GM03348 (cell line): ENCODE results near the gene HOXB1.

ENCODE experiments used
- DNase-seq: peaks from one replicate; pipeline ENCODE4 v3.0.0; 2012; ENCODE audit warnings: low spot score

HOXB1 gene

DNA sequence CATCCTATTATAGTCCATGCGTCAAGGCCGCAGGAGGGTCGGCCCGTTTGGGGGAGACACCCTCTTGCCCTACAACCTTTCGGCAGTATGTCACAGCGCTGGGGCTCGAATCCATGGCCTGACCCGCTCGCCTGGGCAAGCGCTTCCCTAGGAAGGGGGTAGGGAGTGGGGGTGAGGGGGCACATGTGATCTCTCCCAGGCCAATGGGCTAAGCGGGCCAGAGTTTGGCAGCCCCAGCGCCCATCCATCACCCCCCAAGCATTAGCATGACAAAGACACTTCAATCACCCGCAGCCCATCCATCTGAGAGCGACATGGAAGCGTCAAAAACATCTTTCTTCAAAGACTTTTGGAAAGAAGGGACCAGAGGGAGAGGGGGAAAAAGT is at the start of gene HOXB1:
Gene HOXB1 (minus strand): TSS at position 125 of the 386 bp plus-strand sequence. CDS start 107 bp downstream, at position 18.
- DNase-seq, result no peak

DNA sequence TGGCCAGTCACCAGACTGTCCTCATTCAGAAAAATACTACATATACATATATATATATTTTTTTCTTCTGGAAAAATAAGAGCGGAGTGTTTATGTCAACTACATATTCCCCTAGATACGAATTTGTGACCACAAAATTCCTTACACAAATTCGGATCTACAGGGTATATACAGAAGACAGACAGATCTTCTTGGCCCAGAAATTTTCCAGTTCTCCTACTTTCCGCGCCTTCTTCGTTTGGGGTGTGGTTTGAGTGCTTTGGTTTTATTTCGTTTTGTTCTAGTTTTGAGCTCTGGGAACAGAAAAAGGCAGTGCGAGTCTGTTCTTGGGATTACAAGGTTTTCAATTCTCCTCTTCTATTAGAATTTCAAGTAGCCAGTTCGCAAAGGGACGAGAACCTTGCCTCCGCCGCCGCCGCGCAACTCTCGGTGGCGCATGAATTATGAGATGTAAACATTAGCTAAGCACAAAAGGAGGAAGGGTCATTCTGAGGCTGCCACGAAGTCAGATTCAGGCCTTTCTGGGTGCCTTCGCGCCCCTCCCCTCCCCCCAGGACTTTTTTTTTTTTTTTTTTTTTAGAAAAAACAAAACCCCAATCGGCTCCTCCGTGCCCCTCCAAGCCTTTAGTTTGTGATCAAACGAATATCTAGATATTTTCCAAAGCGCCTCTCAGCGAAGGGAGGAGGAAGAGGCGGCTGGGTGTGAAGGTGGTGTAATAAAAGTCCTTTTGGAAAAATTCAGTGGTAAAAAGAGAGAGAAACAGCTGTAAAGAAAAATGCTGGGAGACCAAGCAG is 49.1 kb upstream of the HOXB1 start:
- DNase-seq, result no peak

DNA sequence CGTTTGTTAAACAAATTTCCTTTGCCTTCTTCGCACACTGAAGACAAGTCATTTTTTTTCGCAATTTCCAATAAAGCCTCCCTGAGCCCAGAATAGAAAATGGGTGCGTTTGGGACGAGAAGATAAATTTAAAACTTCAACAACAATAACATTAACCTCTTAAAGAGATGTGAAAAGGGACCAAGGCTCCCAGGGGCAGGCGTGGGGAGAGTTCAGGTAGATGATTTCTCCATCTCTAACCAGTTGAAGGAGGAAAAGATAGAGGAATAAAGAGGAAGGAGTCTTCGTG is 48.6 kb upstream of the HOXB1 start:
- DNase-seq, result no peak

DNA sequence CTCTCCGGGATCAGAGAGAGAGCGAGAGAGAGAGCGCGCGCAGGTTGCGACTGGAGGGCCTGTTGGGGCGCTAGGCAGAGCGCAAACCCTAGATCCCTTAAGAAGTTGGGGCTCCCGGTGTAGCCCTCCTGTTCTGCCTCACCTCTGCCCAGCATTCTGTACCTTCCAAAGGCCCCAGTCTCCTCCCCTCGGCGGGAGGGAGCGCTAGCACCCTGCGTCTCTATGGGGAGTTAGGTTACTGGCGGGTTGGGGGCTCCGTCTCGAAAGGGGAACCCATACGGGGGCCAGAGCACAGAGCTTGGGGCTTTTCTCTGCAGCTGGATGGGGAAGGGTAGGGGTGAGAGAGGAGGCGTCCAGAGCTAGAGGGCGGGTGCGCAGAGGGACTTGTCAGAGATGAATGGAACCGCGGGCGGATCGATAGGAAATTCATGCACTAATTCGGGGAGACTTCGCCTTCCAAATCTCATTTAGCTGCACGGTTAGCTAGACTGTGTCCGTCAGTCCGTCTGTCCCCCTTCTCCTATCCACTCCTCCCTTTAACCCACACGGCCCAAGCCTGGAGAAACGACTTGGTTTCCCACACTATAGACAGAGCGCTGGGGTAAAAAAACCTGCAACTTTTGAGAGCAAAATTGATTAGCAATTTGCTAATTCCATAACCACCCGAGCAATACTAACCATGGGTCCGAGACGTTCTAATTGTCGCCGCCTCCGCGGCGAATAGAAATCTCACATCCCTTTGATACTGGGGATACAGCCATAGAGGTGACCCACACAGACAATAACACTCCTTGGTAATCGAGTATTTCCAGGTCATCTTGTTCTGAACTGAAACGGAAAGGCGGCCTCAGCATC is 48.0 kb upstream of the HOXB1 start:
- DNase-seq, result no peak

DNA sequence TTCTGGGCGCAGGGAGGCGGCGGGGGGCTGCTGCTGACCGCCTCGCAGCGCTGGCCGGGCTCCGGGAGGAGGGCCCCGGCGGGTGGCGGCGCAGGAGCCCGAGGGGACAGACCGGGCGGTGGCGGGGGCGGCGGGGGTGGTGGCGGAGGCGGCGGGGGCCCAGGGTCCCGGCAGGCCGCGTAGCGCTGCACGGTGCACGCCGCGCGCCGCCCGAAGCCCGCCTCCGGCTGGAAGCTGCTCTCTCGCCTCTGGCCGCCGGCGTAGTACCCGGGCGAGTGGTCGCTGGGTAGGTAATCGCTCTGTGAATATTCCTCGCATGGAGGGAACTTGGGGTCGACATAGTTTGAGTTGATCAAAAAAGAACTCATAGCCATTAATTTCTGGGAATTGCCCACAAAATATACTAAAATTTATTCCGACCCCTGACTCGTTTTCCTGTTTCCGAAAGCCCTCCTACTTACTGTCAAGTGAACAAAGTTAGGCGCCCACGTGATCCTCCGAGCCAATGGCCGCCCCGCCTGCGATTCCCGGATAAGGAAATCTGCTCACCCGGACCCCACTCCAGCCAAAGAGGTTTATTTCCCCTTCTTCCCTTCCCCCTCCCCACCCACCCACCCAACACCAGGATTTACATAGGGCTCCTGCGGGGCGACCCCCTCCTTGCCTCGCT is 47.3 kb upstream of the HOXB1 start, which contains the start of gene HOXB4:
Gene HOXB4 (minus strand): TSS at position 405 of the 670 bp plus-strand sequence. CDS start 31 bp downstream, at position 374.
- DNase-seq, result peak; percentile 83

DNA sequence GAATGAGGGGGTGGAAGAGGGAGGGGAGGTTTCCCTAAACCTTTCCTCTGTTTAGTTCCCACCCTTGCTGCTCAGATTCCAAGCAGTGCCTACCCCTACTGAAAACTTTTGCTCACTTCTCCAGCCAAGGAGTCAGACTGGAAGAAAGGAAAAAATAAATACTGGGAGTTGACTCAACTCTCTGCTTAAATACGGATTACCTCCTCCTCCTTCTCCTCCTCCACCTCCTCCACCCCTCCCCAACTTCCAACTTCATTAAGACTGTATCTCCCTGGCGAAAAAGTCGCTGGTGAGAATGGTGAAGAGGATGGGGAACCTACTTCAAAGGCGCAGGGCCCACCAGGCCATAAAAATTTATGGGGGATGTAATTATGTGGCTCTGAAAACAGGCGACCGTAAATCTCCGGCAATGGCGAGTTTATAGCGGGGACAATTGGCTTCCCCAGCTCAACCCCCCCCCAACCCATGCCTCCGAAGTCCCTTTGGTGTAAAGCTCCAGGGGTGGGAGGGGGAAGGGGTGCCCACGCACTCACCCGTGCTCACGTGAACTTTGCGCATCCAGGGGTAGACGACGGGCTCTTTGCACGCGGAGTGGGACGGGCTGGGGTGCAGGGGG is 46.6 kb upstream of the HOXB1 start:
- DNase-seq, result no peak

DNA sequence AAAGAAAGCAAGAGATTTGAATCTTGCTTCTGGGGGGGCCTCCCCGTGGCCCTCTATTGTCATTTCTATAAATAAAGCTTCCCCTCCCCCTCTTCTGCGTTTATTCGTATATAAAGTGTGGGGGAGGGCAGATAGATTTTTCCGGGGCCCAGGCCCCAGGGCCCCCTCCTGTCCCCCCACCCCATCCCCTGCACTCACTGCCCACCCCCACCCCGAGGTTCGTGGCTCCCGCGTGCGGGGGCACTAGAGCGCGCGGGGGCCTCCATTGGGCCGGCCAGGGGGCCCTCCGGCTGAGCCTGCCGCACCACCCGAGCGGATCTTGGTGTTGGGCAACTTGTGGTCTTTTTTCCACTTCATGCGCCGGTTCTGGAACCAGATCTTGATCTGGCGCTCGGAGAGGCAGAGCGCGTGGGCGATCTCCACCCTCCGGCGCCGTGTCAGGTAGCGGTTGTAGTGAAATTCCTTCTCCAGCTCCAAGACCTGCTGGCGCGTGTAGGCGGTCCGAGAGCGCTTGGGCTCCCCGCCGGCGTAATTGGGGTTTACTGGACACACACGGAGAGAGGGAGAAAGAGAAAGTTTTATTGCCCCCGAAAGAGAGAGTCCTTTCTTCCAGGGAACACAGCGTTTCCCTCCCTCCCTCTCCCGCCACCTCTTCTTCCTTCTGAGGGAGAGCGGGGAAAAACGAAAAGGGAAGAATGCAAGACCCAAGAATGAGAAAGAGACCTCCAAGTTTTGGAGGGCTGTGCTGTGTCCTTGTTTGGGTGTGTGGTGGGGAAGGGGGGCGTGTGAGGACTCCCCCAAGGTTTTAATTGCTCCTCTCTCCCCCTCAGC is 45.9 kb upstream of the HOXB1 start:
- DNase-seq, result peak; percentile 67

GRCh38 chr17:48575673-48576478 is 45.1 kb upstream of the HOXB1 start:
- no peak for DNase-seq

DNA sequence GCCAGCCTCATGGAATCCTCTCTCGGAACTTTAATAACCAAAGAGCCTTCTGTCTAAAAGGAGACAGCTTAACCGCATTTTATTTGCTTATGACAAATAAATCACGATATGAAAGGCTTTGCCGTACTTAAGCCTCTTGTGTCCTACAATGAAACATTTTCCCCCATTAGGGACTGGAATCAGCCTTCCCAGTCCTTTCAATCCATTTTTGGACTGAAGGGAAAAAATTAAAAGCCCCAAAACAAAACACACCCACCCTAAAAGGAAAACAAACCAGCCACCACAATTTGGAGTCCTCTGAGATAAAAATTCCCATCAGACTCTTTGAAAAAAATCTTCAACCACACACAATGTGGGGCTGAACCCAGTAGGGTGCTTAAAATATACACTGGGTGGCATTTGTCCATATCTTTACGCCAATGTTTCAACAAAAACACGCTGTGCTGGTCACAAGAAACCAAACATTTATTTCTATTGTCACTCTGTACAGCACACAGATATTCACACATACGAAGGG is 44.3 kb upstream of the HOXB1 start:
- no peak for DNase-seq

DNA sequence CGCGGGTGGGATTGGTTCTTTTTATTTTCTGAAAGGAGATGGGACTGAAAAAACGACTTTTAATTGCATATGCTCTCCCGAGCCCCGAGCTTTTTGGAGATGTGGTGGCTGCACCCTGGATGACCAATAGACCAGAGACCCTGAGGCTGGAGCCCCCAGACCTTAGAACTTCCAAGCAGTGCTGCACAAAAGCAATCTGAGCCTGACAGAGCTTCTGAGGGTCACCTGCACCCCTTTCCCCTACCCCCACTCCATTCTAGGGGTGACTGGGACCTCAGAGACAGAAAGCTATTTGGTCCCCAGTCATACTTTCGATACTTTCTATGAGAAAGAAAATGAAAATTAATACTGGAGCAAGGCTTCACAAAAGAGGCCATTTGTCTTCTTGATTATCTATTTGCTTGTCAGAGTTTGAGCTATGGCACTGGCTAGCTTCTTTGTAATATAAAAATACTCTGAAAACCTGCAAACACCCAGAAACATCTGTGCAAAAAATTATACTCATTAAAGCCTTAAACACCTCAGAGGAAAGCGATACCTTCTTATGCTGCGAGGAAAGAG is 43.8 kb upstream of the HOXB1 start:
- no peak for DNase-seq

DNA sequence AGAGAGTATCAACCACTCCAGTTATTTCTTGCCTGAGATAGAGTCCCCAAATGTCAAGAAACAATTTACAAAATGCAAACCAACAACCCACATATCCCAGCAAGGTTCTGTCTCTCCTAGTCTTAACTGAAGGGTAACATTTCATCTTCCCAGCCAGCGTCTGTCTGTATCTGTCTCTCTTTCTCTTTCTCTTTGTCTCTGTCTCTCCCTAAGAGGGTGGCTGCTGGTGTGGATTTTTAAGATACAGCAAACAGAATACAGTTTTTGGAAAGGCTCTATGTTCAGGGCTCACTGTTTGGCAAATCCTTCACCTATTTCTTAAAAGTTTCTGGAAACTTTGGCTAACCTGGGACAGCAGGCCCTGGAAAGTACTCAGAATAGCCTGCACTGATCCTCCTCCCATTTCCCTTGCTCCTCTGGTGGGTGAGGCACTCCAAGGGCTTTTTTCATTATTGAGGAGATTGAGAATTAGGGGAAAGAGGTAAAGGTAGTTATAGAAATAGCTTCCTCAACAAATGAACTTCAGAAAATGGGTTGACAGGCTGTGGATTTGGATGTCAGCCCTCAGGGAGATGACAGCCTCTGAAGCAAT is 41.1 kb upstream of the HOXB1 start:
- no peak for DNase-seq

- no peak for DNase-seq
These were observed 40.4 kb upstream of the HOXB1 start for GRCh38 chr17:48571024-48571818.

- DNase-seq, result no peak
These were observed 39.7 kb upstream of the HOXB1 start for GRCh38 chr17:48570325-48571023.

DNA sequence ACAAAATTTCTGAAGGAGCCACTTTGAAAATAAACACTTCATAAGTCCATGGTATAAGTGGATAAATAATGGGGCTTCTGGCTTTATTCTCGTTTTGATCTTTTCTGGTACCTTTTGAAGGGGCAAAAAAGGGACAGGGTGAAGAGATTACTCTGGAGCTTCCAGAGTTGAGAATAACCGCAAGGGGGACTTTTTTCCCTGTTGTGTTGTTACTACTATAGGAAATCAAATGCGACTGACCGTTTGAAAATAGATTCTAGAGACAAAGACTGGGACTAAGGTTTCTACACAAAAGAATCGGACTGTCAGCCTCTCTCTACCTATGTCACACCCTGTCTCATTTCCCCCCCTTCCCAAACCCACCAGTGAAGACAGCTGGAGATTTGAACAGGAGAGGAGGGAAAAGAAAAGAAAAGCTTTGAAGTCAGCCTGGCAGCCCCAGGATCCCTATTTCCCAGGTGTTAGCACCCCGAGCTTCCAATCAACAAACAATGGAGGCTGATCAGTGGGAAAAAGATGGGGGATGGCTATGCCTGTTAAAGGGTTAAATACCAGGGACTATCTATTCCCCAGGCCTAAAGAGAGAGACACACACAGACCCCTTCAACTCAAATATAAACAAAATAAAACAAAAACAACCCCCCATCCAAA is 39.0 kb upstream of the HOXB1 start:
- no peak for DNase-seq

DNA sequence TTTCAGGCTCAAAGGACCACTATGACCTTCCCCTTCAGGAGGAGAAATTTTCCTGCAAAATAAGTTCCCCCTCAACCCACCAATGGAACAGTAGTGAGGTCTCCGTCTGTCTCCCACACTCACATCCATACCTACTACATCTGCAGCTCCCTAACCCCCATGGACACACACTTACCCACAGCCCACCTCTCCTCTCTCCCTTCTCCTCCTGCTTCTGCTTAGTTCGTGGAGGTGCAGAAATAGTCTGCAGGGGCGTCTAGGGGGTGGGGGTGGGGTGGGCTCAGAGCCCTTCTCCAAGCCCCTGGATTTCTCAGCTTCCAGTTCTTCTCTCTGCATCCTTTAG is 38.4 kb upstream of the HOXB1 start:
- no peak for DNase-seq

DNA sequence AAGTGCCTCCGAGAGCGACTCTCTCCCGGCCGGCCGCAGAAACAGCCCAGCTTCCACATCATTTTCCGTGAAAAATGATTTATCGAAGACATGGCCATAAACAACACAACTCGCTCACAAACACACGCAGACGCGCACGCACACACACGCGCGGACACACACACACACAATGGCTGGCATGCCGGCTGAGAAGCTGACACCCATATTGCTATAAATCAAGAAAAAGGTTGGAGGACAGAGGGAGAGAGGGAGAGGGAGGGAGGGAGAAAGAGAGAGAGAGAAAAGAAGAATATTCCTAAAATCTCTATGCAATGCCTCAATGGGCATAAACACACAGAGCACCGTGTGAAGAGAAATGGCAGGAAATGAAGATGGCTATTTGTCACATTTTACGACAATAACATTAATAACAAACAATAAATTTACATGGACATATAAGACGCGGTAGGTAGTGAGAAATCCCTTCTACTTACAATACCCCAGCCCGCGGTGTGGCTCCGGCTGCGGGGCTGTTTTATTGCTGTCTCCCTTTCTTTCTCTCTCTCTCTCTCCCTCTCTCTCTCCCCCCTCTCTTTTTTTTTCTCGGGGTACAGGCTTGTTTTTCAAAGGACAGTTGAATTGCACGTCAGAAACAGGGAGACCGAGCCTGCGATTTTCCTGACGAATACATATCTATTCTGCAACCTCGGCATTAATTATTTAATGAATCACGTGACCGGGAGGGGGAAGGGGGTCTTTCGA is 37.9 kb upstream of the HOXB1 start:
- no peak for DNase-seq
